Mucosa of descending colon (tissue), 3 donors: ENCODE results near the gene UBE2Q2. TPM values are rescaled to one million over a fixed set of nuclear protein-coding genes. Genes with fewer than 3 reads are reported as not detected.
"Not testable (repeated sequence)": the region's sequence is repeated elsewhere in the genome, so short reads cannot be mapped to it uniquely, and the experiment has no call there.

Source experiments
- ATAC-seq: fragments of 200-7000 bp; cut with Tn5 transposase; one replicate; pipeline ENCODE4 v1.9.1; 2020; ENCODE audit warnings: mild to moderate bottlenecking, moderate library complexity
- DNase-seq, 3 donors: peaks; one replicate each; pipeline ENCODE4 v3.0.0-alpha.2; 2020
- H3K36me3 ChIP-seq: fragments of 200-600 bp; one replicate; pipeline ENCODE4 v1.8.0; 2021; ENCODE audit warnings: low read depth, mild to moderate bottlenecking
- H3K4me1 ChIP-seq: fragments of 200-600 bp; one replicate; pipeline ENCODE4 v1.8.0; 2021; ENCODE audit warnings: low read depth, mild to moderate bottlenecking
- H3K4me3 ChIP-seq: fragments of 200-600 bp; one replicate; pipeline ENCODE4 v1.8.0; 2021; ENCODE audit warnings: mild to moderate bottlenecking
- H3K9me3 ChIP-seq: fragments of 200-600 bp; one replicate; pipeline ENCODE4 v1.8.0; 2021; ENCODE audit warnings: mild to moderate bottlenecking
- CTCF ChIP-seq: fragments of 200-600 bp; IDR thresholded peaks from one replicate; pipeline ENCODE4 v1.8.0; 2022; ENCODE audit warnings: antibody characterized with exemption, mild to moderate bottlenecking
- intact Hi-C, 2 donors: fragments of 100-400 bp; cut with DNase I in 1 of 2; cut with micrococcal nuclease in 1 of 2; formaldehyde crosslinking; loops; one replicate each; pipeline versions ENCODE4 v1.11.0 to v1.11.1; 2022; cut with DNase I, micrococcal nuclease
- total RNA-seq, 3 donors: library from RNA; stranded (reverse); fragmentation: NEBNext Ultra II Directional in 2 of 3; extraction: Animal tissue kit (Norgen Biotek cat#: 25700) in 2 of 3; gene quantifications; one replicate each; pipeline versions ENCODE4 v1.2.1 to v1.2.4, GENCODE V29; 2021 to 2023
- donor health status: DM: no; HTN: no; CAD: no; lungs with moderate emphysema.
- donor health status: DM: no; HTN: no; CAD: no.
- donor health status: DM: no; HTN: yes; CAD: no.

The UBE2Q2 gene
- total RNA-seq, 3 donors from 2014 or later, result 18.2 to 50.3 (median 18.4) TPM

- peak; percentile 94 to 95 (median 95) for DNase-seq
- intact Hi-C loops, result no loop called here
- peak; percentile 99 for ATAC-seq
- Histone ChIP-seq H3K36me3 (no peaks in the 10 kb centered on the region), H3K4me3 (peak within 1 kb of the TSS; percentile 79), H3K4me1 (peaks cover 15% of the 10 kb centered on the region), H3K9me3 (no peaks in the 10 kb centered on the region)
- TF ChIP-seq CTCF, result no peak
These were observed 60.3 kb downstream of the UBE2Q2 start, which contains the start of gene FBXO22 for GRCh38 chr15:75903331-75904239. TSS of gene FBXO22 (plus strand) at chr15:75903878. CDS start at chr15:75903964, 86 bp downstream.

GRCh38 chr15:75905231-75905630 lies 62.0 kb downstream of the UBE2Q2 start:
- ATAC-seq (no peak), DNase-seq (no peak)
- Histone ChIP-seq H3K9me3 (no peaks in the 10 kb centered on the region), H3K36me3 (no peaks in the 10 kb centered on the region), H3K4me1 (peaks cover 15% of the 10 kb centered on the region), H3K4me3 (no peak overlapping the region)
- no peak for TF ChIP-seq CTCF
- intact Hi-C loops, result no loop called here

GRCh38 chr15:75910355-75910754 lies 67.1 kb downstream of the UBE2Q2 start:
- DNase-seq, H3K4me1 ChIP-seq, H3K9me3 ChIP-seq, H3K4me3 ChIP-seq, intact Hi-C loops, H3K36me3 ChIP-seq, ATAC-seq: not testable (repeated sequence)

- peaks cover 2% of the 10 kb centered on the region for H3K4me1 ChIP-seq
- no peak for DNase-seq
- intact Hi-C loops, result no loop called here
These were observed 73.7 kb downstream of the UBE2Q2 start for GRCh38 chr15:75916978-75917377.

GRCh38 chr15:75918135-75918534 lies 74.9 kb downstream of the UBE2Q2 start:
- no peak for TF ChIP-seq CTCF
- ATAC-seq (no peak), DNase-seq (no peak)
- H3K4me3 ChIP-seq, result no peak overlapping the region
- intact Hi-C loops, result no loop called here
- no peaks in the 10 kb centered on the region for H3K9me3 ChIP-seq
- H3K36me3 ChIP-seq, result no peaks in the 10 kb centered on the region
- peaks cover 12% of the 10 kb centered on the region for H3K4me1 ChIP-seq

More at GRCh38 chr15:75916978-75917377, 73.7 kb downstream of the UBE2Q2 start:
- no peak for TF ChIP-seq CTCF
- H3K9me3 ChIP-seq, result no peaks in the 10 kb centered on the region
- ATAC-seq, result no peak
- no peak overlapping the region for H3K4me3 ChIP-seq
- no peaks in the 10 kb centered on the region for H3K36me3 ChIP-seq

GRCh38 chr15:75920079-75920478 lies 76.8 kb downstream of the UBE2Q2 start:
- no peaks in the 10 kb centered on the region for H3K9me3 ChIP-seq
- DNase-seq (no peak), ATAC-seq (no peak)
- intact Hi-C loops, result no loop called here
- TF ChIP-seq CTCF, result no peak
- H3K4me3 ChIP-seq, result no peak overlapping the region
- no peaks in the 10 kb centered on the region for H3K36me3 ChIP-seq
- H3K4me1 ChIP-seq, result peaks cover 12% of the 10 kb centered on the region
